HepG2 (cell line): ENCODE data around the gene WDR54. TPM values are rescaled to one million over a fixed set of nuclear protein-coding genes. Genes with fewer than 3 reads are reported as not detected.

Experiments
- ATAC-seq: fragments of 200-7000 bp; cut with Tn5 transposase; 3 replicates; pipeline ENCODE4 v1.9.1; 2020; ENCODE audit warnings: mild to moderate bottlenecking, moderate library complexity
- BruUV-seq: library from RNA; stranded (reverse); fragments of 400-500 nt; replicated peaks from 2 replicates; lab custom pipeline; 2021; lab: Mats Ljungman, UMichigan
- CTCF ChIA-PET: fragments of 300-600 bp; formaldehyde crosslinking; extraction: SDS; loops from one replicate; lab custom pipeline; 2021; ENCODE audit warnings: low total read pairs, inconsistent platforms, low intra/inter-chr PET ratio; lab: Yijun Ruan, JAX
- POLR2A ChIA-PET: fragments of 350-600 bp; sonication (Branson Sonifier 250); formaldehyde crosslinking; loops from one replicate; lab custom pipeline; 2020; ENCODE audit warnings: antibody characterized with exemption, inconsistent platforms; lab: Yijun Ruan, JAX
- DNase-seq: peaks from one replicate; pipeline ENCODE4 v3.0.0-alpha.2; 2015; ENCODE audit warnings: low spot score
- FAIRE-seq: peaks from 3 replicates; lab custom pipeline; 2011; peaks lifted over from hg19 to GRCh38; lab: Jason Lieb, UNC
- H2AFZ ChIP-seq: one replicate; pipeline ENCODE4 v1.6.1; 2011; ENCODE audit warnings: low read length, inconsistent platforms
- H3K27ac ChIP-seq: fragments of 300-600 bp; 3 replicates; pipeline ENCODE4 v1.8.0; 2011; ENCODE audit warnings: mixed run types, mild to moderate bottlenecking, mixed read lengths, low read length, inconsistent platforms; ENCODE audit not compliant: insufficient read depth; ENCODE audit errors: extremely low read length
- H3K27me3 ChIP-seq, 2 experiments: fragments of 200-600 bp in 1 of 2; 2 replicates in 1 of 2; 3 replicates in 1 of 2; pipeline versions ENCODE4 v1.6.0 to v1.8.0; 2011; ENCODE audit warnings: low read length in 2 of 2, mild to moderate bottlenecking in 2 of 2, moderate library complexity in 2 of 2, inconsistent platforms in 1 of 2; ENCODE audit not compliant: insufficient read depth in 2 of 2, control insufficient read depth in 1 of 2
- H3K36me3 ChIP-seq, 2 experiments: fragments of 200-600 bp in 1 of 2; replicated peaks in 1 of 2; 2 replicates in 1 of 2; 3 replicates in 1 of 2; pipeline versions ENCODE4 v1.5.1 to v1.8.0; 2011; ENCODE audit warnings: low read length in 2 of 2, inconsistent platforms in 1 of 2; ENCODE audit not compliant: insufficient read depth in 2 of 2, control insufficient read depth in 1 of 2
- H3K4me1 ChIP-seq: 2 replicates; pipeline ENCODE4 v1.5.1; 2012; ENCODE audit warnings: low read length, inconsistent platforms; ENCODE audit not compliant: insufficient read depth
- H3K4me2 ChIP-seq: 2 replicates; pipeline ENCODE4 v1.6.0; 2011; ENCODE audit warnings: low read depth, low read length, inconsistent platforms
- H3K4me3 ChIP-seq, 3 experiments: fragments of 200-600 bp in 1 of 3; sonication (generic), shearing (Covaris generic) in 1 of 3; replicated peaks in 1 of 3; 2 replicates each; pipeline ENCODE4 v1.5.1; 2011 to 2016; ENCODE audit warnings: low read length in 3 of 3, inconsistent platforms in 2 of 3, low read depth in 2 of 3, mild to moderate bottlenecking in 2 of 3, control low read depth in 1 of 3, mixed read lengths in 1 of 3; ENCODE audit not compliant: insufficient read depth in 1 of 3
- H3K79me2 ChIP-seq: one replicate; pipeline ENCODE4 v1.6.1; 2011; ENCODE audit warnings: low read length, inconsistent platforms; ENCODE audit not compliant: insufficient read depth
- H3K9ac ChIP-seq: 2 replicates; pipeline ENCODE4 v1.6.0; 2011; ENCODE audit warnings: mild to moderate bottlenecking, low read depth, low read length, inconsistent platforms; ENCODE audit not compliant: insufficient read depth
- H3K9me3 ChIP-seq: 2 replicates; pipeline ENCODE4 v1.5.1; 2012; ENCODE audit warnings: mild to moderate bottlenecking, low read length
- H4K20me1 ChIP-seq: 2 replicates; pipeline ENCODE4 v1.6.0; 2011; ENCODE audit warnings: inconsistent platforms, mild to moderate bottlenecking, low read length, moderate library complexity; ENCODE audit not compliant: insufficient read depth
- ATF7-NPFF ChIP-seq: sonication (generic); formaldehyde crosslinking; IDR thresholded peaks from 2 replicates; pipeline ENCODE4 v1.8.1; 2023; ENCODE audit warnings: mild to moderate bottlenecking, low read depth, missing genetic modification reagents, moderate library complexity
- CEBPG ChIP-seq: IDR thresholded peaks from 2 replicates; pipeline ENCODE4 v1.6.1; 2016
- GTF3A ChIP-seq: sonication (generic); formaldehyde crosslinking; conservative IDR thresholded peaks from 2 replicates; pipeline ENCODE4 v1.4.0; 2020; ENCODE audit warnings: mild to moderate bottlenecking, missing genetic modification reagents
- HNF4G ChIP-seq, 2 experiments: sonication (generic) in 1 of 2; formaldehyde crosslinking in 1 of 2; IDR thresholded peaks; 2 replicates each; pipeline versions ENCODE4 v1.4.0 to v1.6.1; 2011 to 2020; ENCODE audit warnings: borderline replicate concordance in 2 of 2, low read depth in 2 of 2, mild to moderate bottlenecking in 2 of 2, low read length in 1 of 2, missing genetic modification reagents in 1 of 2, moderate library complexity in 1 of 2
- POGZ ChIP-seq: sonication (generic); formaldehyde crosslinking; IDR thresholded peaks from 2 replicates; pipeline ENCODE4 v1.4.0; 2020; ENCODE audit warnings: mild to moderate bottlenecking, missing genetic modification reagents
- SOX5 ChIP-seq: IDR thresholded peaks from 2 replicates; pipeline ENCODE4 v1.6.1; 2016; ENCODE audit warnings: borderline replicate concordance
- ZFP91 ChIP-seq: sonication (generic); formaldehyde crosslinking; IDR thresholded peaks from 2 replicates; pipeline ENCODE4 v1.9.0; 2022; ENCODE audit warnings: missing genetic modification reagents, mild to moderate bottlenecking, borderline replicate concordance
- ZNF563 ChIP-seq: sonication (generic); formaldehyde crosslinking; IDR thresholded peaks from 2 replicates; pipeline ENCODE4 v1.8.0; 2022; ENCODE audit warnings: mild to moderate bottlenecking, moderate library complexity, missing genetic modification reagents
- ZNF687 ChIP-seq: sonication (generic); formaldehyde crosslinking; IDR thresholded peaks from 2 replicates; pipeline ENCODE4 v1.5.1; 2020; ENCODE audit warnings: mild to moderate bottlenecking, missing genetic modification reagents, moderate library complexity
- WGBS: methylation state at CpG from one replicate; pipeline ENCODE4 v1.1.6; 2017; ENCODE audit warnings: low lambda C conversion rate; 5-methylcytosine and 5-hydroxymethylcytosine counted together
- in situ Hi-C: cut with HindIII; loops from 2 replicates; pipeline ENCODE4 v1.10.0; 2017; ENCODE audit warnings: low pct_unique_long_range_greater_than_20kb; ENCODE audit not compliant: extremely low pct_ligation_motif_present
- intact Hi-C: fragments of 100-400 bp; cut with micrococcal nuclease; formaldehyde crosslinking; loops from one replicate; pipeline ENCODE4 v1.10.0; 2022; ENCODE audit not compliant: unreplicated experiment
- polyA plus RNA-seq, 8 experiments: library from polyadenylated mRNA; depleted of rRNA in 3 of 8; stranded (reverse) in 7 of 8; unstranded in 1 of 8; fragments of >200 nt; fragmentation: Illumina TruSeq in 4 of 8; extraction: Trizol in 4 of 8; gene quantifications; 2 replicates each; pipeline versions ENCODE4 v1.2.1 to v1.2.3, GENCODE V29; 2011 to 2016; ENCODE audit warnings: low read depth in 4 of 8, missing spikeins in 1 of 8, mixed read lengths in 1 of 8; ENCODE audit not compliant: insufficient read depth in 1 of 8
- total RNA-seq, 5 experiments: library from RNA; depleted of rRNA; stranded (reverse); fragments of >200 nt; fragmentation: Illumina TruSeq; extraction: Trizol; gene quantifications; 2 replicates each; pipeline ENCODE4 v1.2.3, GENCODE V29; 2016; ENCODE audit warnings: low read depth in 1 of 5

The WDR54 gene
- total and polyA plus RNA-seq, 2 of the 13 experiments (the other 11 are each of a cell fraction or from before 2014, with no cell fraction given), result 2.0 to 17.3 TPM

GRCh38 chr2:74413001-74413698 is 8.4 kb upstream of the WDR54 start (continued):
- TF ChIP-seq SOX5 (peak; percentile 39), POGZ (CRISPR knock-in tag) (no peak), CEBPG (peak; percentile 15; the same call in 1 of the 2 replicates), HNF4G (IDR thresholded peaks at IDR 0.05; ENCODE audit: borderline replicate concordance, low read depth, low read length) (peak; percentile 49; the same call in 1 of the 2 replicates), HNF4G (CRISPR knock-in tag; IDR thresholded peaks at IDR 0.05; ENCODE audit: borderline replicate concordance, low read depth) (0 out of 2 replicates have a peak, but pooled peaks have one; percentile 14), ATF7-NPFF (peak; percentile 30; the same call in 1 of the 2 replicates)

- Histone ChIP-seq H3K4me3 (no peak overlapping the region), H3K4me2 (peak overlapping the region; percentile 84; the same call in 1 of the 2 replicates), H4K20me1 (no peaks in the 10 kb centered on the region), H3K36me3 (no peaks in the 10 kb centered on the region), H3K27me3 (peaks cover 0 to 3% of the 10 kb centered on the region in 2 experiments; a peak in 2 of 5 replicates), H3K27ac (no peak overlapping the region), H3K79me2 (no peaks in the 10 kb centered on the region), H3K9me3 (no peaks in the 10 kb centered on the region)
- intact Hi-C loops (no loop called here), in situ Hi-C loops (no loop called here)
- CTCF ChIA-PET, result no interaction called here
- no TSS peak for BruUV-seq
- no peak for FAIRE-seq
- ATAC-seq, result no peak
- DNase-seq, result no peak
- TF ChIP-seq GTF3A (CRISPR knock-in tag), result no peak
- TF ChIP-seq ZFP91 (CRISPR knock-in tag), result 0 out of 2 replicates have a peak, but pooled peaks have one; percentile 15
- TF ChIP-seq ZNF563 (CRISPR knock-in tag), result 0 out of 2 replicates have a peak, but pooled peaks have one; percentile 30
- 0 out of 2 replicates have a peak, but pooled peaks have one; percentile 10 for TF ChIP-seq ZNF687 (CRISPR knock-in tag)
- TF ChIP-seq, all 625 proteins: peak for 3
- H2AFZ ChIP-seq, result no peak overlapping the region
- H3K9ac ChIP-seq, result no peak overlapping the region
- POLR2A ChIA-PET, result interaction anchor here (1.9 to 2.4 kb wide), 2 partner anchors 10 to 23 kb away, joined by 4 to 12 read pairs; no protein-coding TSS in a partner anchor
- WGBS, result 68% methylated on average over 16 of the region's 19 CpGs
- peaks cover 27% of the 10 kb centered on the region for H3K4me1 ChIP-seq
Observed at GRCh38 chr2:74414441-74414840, 7.1 kb upstream of the WDR54 start.
